ENCODE measurements around the gene PDE10A. TPM values are rescaled to one million over a fixed set of nuclear protein-coding genes. Genes with fewer than 3 reads are reported as not detected.
"Not testable (repeated sequence)": the region's sequence is repeated elsewhere in the genome, so short reads cannot be mapped to it uniquely, and the experiment has no call there.

PDE10A gene
- total and polyA plus RNA-seq, 2 of the 4 experiments (the other 2 are of a cell fraction): 3.4 to 12.4 TPM

- H2BK15ac ChIP-seq (ENCODE audit: low read depth, low read length): no peak overlapping the region
- dilution Hi-C loops (cut with HindIII; ENCODE audit: low sequenced_read_pairs, unreplicated experiment): no loop called here
- H3K18ac ChIP-seq (ENCODE audit: low read depth, low read length): no peak overlapping the region
- BruUV-seq (replicated peaks): no TSS peak
- no peak overlapping the region for H4K5ac ChIP-seq (ENCODE audit: low read depth, low read length)
- no peak overlapping the region for H2AK5ac ChIP-seq (ENCODE audit: low read depth, low read length)
- intact Hi-C loops (cut with micrococcal nuclease): no loop called here
- H2BK120ac ChIP-seq (ENCODE audit: low read depth, low read length): no peak overlapping the region
- no peak overlapping the region for H3K23ac ChIP-seq (ENCODE audit: low read depth, low read length)
- TF ChIP-seq USF2 (IDR thresholded peaks at IDR 0.05; ENCODE audit: low read depth, low read length): no peak
- no peak for TF ChIP-seq SMC3 (IDR thresholded peaks at IDR 0.05; ENCODE audit: low read depth, low read length)
- no peak for TF ChIP-seq MXI1 (IDR thresholded peaks at IDR 0.05; ENCODE audit: borderline replicate concordance, low read depth, low read length)
- no peak for TF ChIP-seq POLR2A (IDR thresholded peaks at IDR 0.05; ENCODE audit: low read depth, low read length)
- no peak for TF ChIP-seq MAZ (IDR thresholded peaks at IDR 0.05; ENCODE audit: borderline replicate concordance, low read depth, low read length)
- no peak for TF ChIP-seq RAD21 (IDR thresholded peaks at IDR 0.05; ENCODE audit: low read length)
- no peak for TF ChIP-seq RCOR1 (IDR thresholded peaks at IDR 0.05; ENCODE audit: insufficient replicate concordance, low read length)
- no peak overlapping the region for H2AFZ ChIP-seq (replicated peaks; ENCODE audit: low read length, poor library complexity)
- no CpG with 5 or more reads among the region's 3 CpGs for WGBS, 2 experiments (ENCODE audit: extremely low coverage in 2 of 2, insufficient read length in 1 of 2)
- ChIA-PET CTCF (no interaction called here), POLR2A (ENCODE audit: unreplicated experiment) (no interaction called here)
- no peak overlapping the region for H3K27ac ChIP-seq (ENCODE audit: insufficient read depth, low read length)
- no peak overlapping the region for H2BK20ac ChIP-seq (ENCODE audit: low read depth, low read length)
- H3K9ac ChIP-seq (ENCODE audit: low read depth, low read length): no peak overlapping the region
- H2AK9ac ChIP-seq (replicated peaks; ENCODE audit: low read depth, low read length, poor library complexity): no peak overlapping the region
- no peaks in the 10 kb centered on the region for H4K20me1 ChIP-seq (ENCODE audit: insufficient read depth, low read length)
- peaks cover 11 to 12% of the 10 kb centered on the region in 2 experiments for H3K79me1 ChIP-seq (ENCODE audit: low read depth in 1 of 2, low read length in 2 of 2)
- H3K9me3 ChIP-seq (ENCODE audit: control insufficient read depth, insufficient read depth, low read length): peaks cover 2% of the 10 kb centered on the region; the same call in 1 of the 2 replicates
- H3K27me3 ChIP-seq (ENCODE audit: control insufficient read depth, insufficient read depth, low read length): no peaks in the 10 kb centered on the region
- no peak overlapping the region for H4K91ac ChIP-seq (ENCODE audit: insufficient read depth, low read depth, low read length)
- H4K8ac ChIP-seq (ENCODE audit: low read depth in 2 of 2, low read length in 2 of 2): no peak overlapping the region
- DNase-seq (peak; percentile 66), ATAC-seq (ENCODE audit: low read depth) (peak; percentile 72)
- H3K36me3 ChIP-seq (ENCODE audit: control insufficient read depth, insufficient read depth, low read length): no peaks in the 10 kb centered on the region
- H2BK5ac ChIP-seq (ENCODE audit: low read depth, low read length, poor library complexity, severe bottlenecking): no peak overlapping the region
- H3K4me2 ChIP-seq (ENCODE audit: low read depth, low read length): peak overlapping the region; percentile 50; the same call in 1 of the 2 replicates
- H3K4me3 ChIP-seq (ENCODE audit: insufficient read depth, low read depth, low read length): no peak overlapping the region
- H3K4ac ChIP-seq (ENCODE audit: low read depth, low read length): no peak overlapping the region
- H3K9me1 ChIP-seq (ENCODE audit: insufficient read depth, low read length): no peaks in the 10 kb centered on the region
- in situ Hi-C loops (cut with MboI; ENCODE audit: low sequenced_read_pairs): no loop called here
- no peak overlapping the region for H3K56ac ChIP-seq (ENCODE audit: extremely low read depth, insufficient read depth, low read length)
- no peak overlapping the region for H3K14ac ChIP-seq (replicated peaks; ENCODE audit: low read depth, low read length)
- no peaks in the 10 kb centered on the region for H3K4me1 ChIP-seq (ENCODE audit: control insufficient read depth, insufficient read depth, low read length)
Measured at GRCh38 chr6:165556116-165556843, 106.8 kb downstream of the PDE10A start.

- H3K27ac ChIP-seq (ENCODE audit: insufficient read depth, low read length); H3K9me1 ChIP-seq (ENCODE audit: insufficient read depth, low read length); H4K20me1 ChIP-seq (ENCODE audit: insufficient read depth, low read length); POLR2A ChIA-PET (ENCODE audit: unreplicated experiment); H2BK20ac ChIP-seq (ENCODE audit: low read depth, low read length); DNase-seq; H3K18ac ChIP-seq (ENCODE audit: low read depth, low read length); H3K23ac ChIP-seq (ENCODE audit: low read depth, low read length); H2AFZ ChIP-seq (replicated peaks; ENCODE audit: low read length, poor library complexity); intact Hi-C loops (cut with micrococcal nuclease); H4K91ac ChIP-seq (ENCODE audit: insufficient read depth, low read depth, low read length); H3K4me2 ChIP-seq (ENCODE audit: low read depth, low read length); H4K8ac ChIP-seq (ENCODE audit: low read depth in 2 of 2, low read length in 2 of 2); H3K4me1 ChIP-seq (ENCODE audit: control insufficient read depth, insufficient read depth, low read length); H3K27me3 ChIP-seq (ENCODE audit: control insufficient read depth, insufficient read depth, low read length); H3K9ac ChIP-seq (ENCODE audit: low read depth, low read length); BruUV-seq (replicated peaks); H2AK9ac ChIP-seq (replicated peaks; ENCODE audit: low read depth, low read length, poor library complexity); in situ Hi-C loops (cut with MboI; ENCODE audit: low sequenced_read_pairs); H4K5ac ChIP-seq (ENCODE audit: low read depth, low read length); H3K4me3 ChIP-seq (ENCODE audit: insufficient read depth, low read depth, low read length); H2AK5ac ChIP-seq (ENCODE audit: low read depth, low read length); H3K4ac ChIP-seq (ENCODE audit: low read depth, low read length); H3K56ac ChIP-seq (ENCODE audit: extremely low read depth, insufficient read depth, low read length); ATAC-seq (ENCODE audit: low read depth); H2BK15ac ChIP-seq (ENCODE audit: low read depth, low read length); dilution Hi-C loops (cut with HindIII; ENCODE audit: low sequenced_read_pairs, unreplicated experiment); H3K36me3 ChIP-seq (ENCODE audit: control insufficient read depth, insufficient read depth, low read length); H3K9me3 ChIP-seq (ENCODE audit: control insufficient read depth, insufficient read depth, low read length); H3K14ac ChIP-seq (replicated peaks; ENCODE audit: low read depth, low read length); H2BK5ac ChIP-seq (ENCODE audit: low read depth, low read length, poor library complexity, severe bottlenecking); H2BK120ac ChIP-seq (ENCODE audit: low read depth, low read length): not testable (repeated sequence)
- peaks cover 9 to 18% of the 10 kb centered on the region in 2 experiments for H3K79me1 ChIP-seq (ENCODE audit: low read depth in 1 of 2, low read length in 2 of 2)
- CTCF ChIA-PET: interaction anchor here (1.6 kb wide), 1 partner anchor 9 kb away, joined by 4 read pairs; no protein-coding TSS in a partner anchor
- WGBS, 2 experiments (ENCODE audit: extremely low coverage in 2 of 2, insufficient read length in 1 of 2): no CpG with 5 or more reads among the region's 3 CpGs
Measured at GRCh38 chr6:165554644-165555043, 108.4 kb downstream of the PDE10A start.
